H9 (cell line): ENCODE results near the gene SH3BP5. TPM values are rescaled to one million over a fixed set of nuclear protein-coding genes. Genes with fewer than 3 reads are reported as not detected.

Experiments
- DNase-seq: peaks from one replicate; pipeline ENCODE4 v3.0.0-alpha.2; 2017
- H2AFZ ChIP-seq: one replicate; pipeline ENCODE4 v1.6.1; 2013; ENCODE audit warnings: mild to moderate bottlenecking, low read length, control low read depth, moderate library complexity
- H2AK5ac ChIP-seq: 2 replicates; pipeline ENCODE4 v1.6.1; 2013; ENCODE audit warnings: low read length, control low read depth, mixed read lengths; ENCODE audit not compliant: insufficient read length
- H2BK120ac ChIP-seq: one replicate; pipeline ENCODE4 v1.6.1; 2013; ENCODE audit warnings: low read depth, mild to moderate bottlenecking, low read length, control low read depth, inconsistent platforms; ENCODE audit not compliant: poor library complexity, severe bottlenecking
- H2BK12ac ChIP-seq: 2 replicates; pipeline ENCODE4 v1.6.1; 2013; ENCODE audit warnings: low read length, control low read depth, mixed read lengths, low read depth; ENCODE audit not compliant: insufficient read length
- H2BK15ac ChIP-seq: 2 replicates; pipeline ENCODE4 v1.6.1; 2013; ENCODE audit warnings: low read depth, low read length, control low read depth
- H2BK20ac ChIP-seq: one replicate; pipeline ENCODE4 v1.6.1; 2013; ENCODE audit warnings: low read depth, mild to moderate bottlenecking, low read length, control low read depth, inconsistent platforms; ENCODE audit not compliant: poor library complexity, severe bottlenecking
- H2BK5ac ChIP-seq: 2 replicates; pipeline ENCODE4 v1.6.1; 2013; ENCODE audit warnings: low read length, control low read depth, mixed read lengths; ENCODE audit not compliant: insufficient read length
- H3K14ac ChIP-seq: 2 replicates; pipeline ENCODE4 v1.6.1; 2013; ENCODE audit warnings: low read length, control low read depth; ENCODE audit not compliant: insufficient read depth
- H3K18ac ChIP-seq: 2 replicates; pipeline ENCODE4 v1.6.1; 2013; ENCODE audit warnings: low read depth, mild to moderate bottlenecking, mixed read lengths, low read length, control low read depth; ENCODE audit not compliant: insufficient read length
- H3K23ac ChIP-seq: 2 replicates; pipeline ENCODE4 v1.6.1; 2013; ENCODE audit warnings: low read length, control low read depth, mixed read lengths, low read depth; ENCODE audit not compliant: insufficient read length
- H3K23me2 ChIP-seq: 2 replicates; pipeline ENCODE4 v1.6.1; 2013; ENCODE audit warnings: low read depth, mild to moderate bottlenecking, mixed read lengths, low read length, control low read depth; ENCODE audit not compliant: insufficient read length, poor library complexity, severe bottlenecking
- H3K27ac ChIP-seq: 2 replicates; pipeline ENCODE4 v1.5.1; 2013; ENCODE audit warnings: low read length, control low read depth, mixed read lengths, low read depth; ENCODE audit not compliant: insufficient read length
- H3K27me3 ChIP-seq: 2 replicates; pipeline ENCODE4 v1.6.1; 2013; ENCODE audit warnings: low read length, control low read depth, inconsistent platforms; ENCODE audit not compliant: insufficient read depth
- H3K4ac ChIP-seq: 2 replicates; pipeline ENCODE4 v1.6.1; 2013; ENCODE audit warnings: low read depth, mild to moderate bottlenecking, control low read depth, inconsistent platforms, low read length, moderate library complexity
- H3K4me1 ChIP-seq: 2 replicates; pipeline ENCODE4 v1.6.1; 2013; ENCODE audit warnings: low read length, control low read depth, inconsistent platforms; ENCODE audit not compliant: insufficient read depth
- H3K4me2 ChIP-seq: 2 replicates; pipeline ENCODE4 v1.6.1; 2013; ENCODE audit warnings: low read length, control low read depth, mixed read lengths; ENCODE audit not compliant: insufficient read length, insufficient read depth
- H3K56ac ChIP-seq: 2 replicates; pipeline ENCODE4 v1.6.1; 2013; ENCODE audit warnings: low read depth, mild to moderate bottlenecking, mixed read lengths, low read length, control low read depth; ENCODE audit not compliant: insufficient read length
- H3K79me1 ChIP-seq: 2 replicates; pipeline ENCODE4 v1.6.1; 2013; ENCODE audit warnings: low read depth, mild to moderate bottlenecking, moderate library complexity, low read length, control low read depth, inconsistent platforms; ENCODE audit not compliant: insufficient read depth, poor library complexity, severe bottlenecking
- H3K79me2 ChIP-seq: 2 replicates; pipeline ENCODE4 v1.6.1; 2013; ENCODE audit warnings: low read length, control low read depth, inconsistent platforms; ENCODE audit not compliant: insufficient read depth
- H3K9ac ChIP-seq: 2 replicates; pipeline ENCODE4 v1.6.1; 2013; ENCODE audit warnings: low read length, control low read depth, mixed read lengths; ENCODE audit not compliant: insufficient read length; ENCODE audit errors: extremely low read depth
- H3K9me3 ChIP-seq: one replicate; pipeline ENCODE4 v1.6.1; 2013; ENCODE audit warnings: low read depth, low read length, inconsistent platforms; ENCODE audit not compliant: control insufficient read depth
- H3T11ph ChIP-seq: one replicate; pipeline ENCODE4 v1.6.1; 2013; ENCODE audit warnings: mild to moderate bottlenecking, low read length, control low read depth, inconsistent platforms
- H4K20me1 ChIP-seq: one replicate; pipeline ENCODE4 v1.6.1; 2013; ENCODE audit not compliant: control insufficient read depth, insufficient read length, insufficient read depth
- H4K5ac ChIP-seq: 2 replicates; pipeline ENCODE4 v1.6.1; 2013; ENCODE audit warnings: low read depth, mild to moderate bottlenecking, mixed read lengths, low read length, control low read depth; ENCODE audit not compliant: insufficient read length
- H4K8ac ChIP-seq: replicated peaks from 2 replicates; pipeline ENCODE4 v1.6.1; 2013; ENCODE audit warnings: low read length, control low read depth, mixed read lengths, low read depth; ENCODE audit not compliant: insufficient read length
- H4K91ac ChIP-seq: 2 replicates; pipeline ENCODE4 v1.6.1; 2013; ENCODE audit warnings: low read depth, mild to moderate bottlenecking, moderate library complexity, mixed read lengths, low read length, control low read depth; ENCODE audit not compliant: insufficient read length
- H3K27ac Mint-ChIP-seq, 3 experiments: 2 replicates in 2 of 3; 3 replicates in 1 of 3; pipeline ENCODE4 v1.8.0; 2020 to 2021; ENCODE audit warnings: mixed read lengths in 3 of 3, mild to moderate bottlenecking in 1 of 3, moderate library complexity in 1 of 3
- H3K27me3 Mint-ChIP-seq: 2 replicates; pipeline ENCODE4 v1.8.0; 2021; ENCODE audit warnings: low read depth, mild to moderate bottlenecking, moderate library complexity, mixed read lengths
- H3K36me3 Mint-ChIP-seq, 3 experiments: 2 replicates in 2 of 3; 3 replicates in 1 of 3; pipeline ENCODE4 v1.8.0; 2020 to 2021; ENCODE audit warnings: low read depth in 3 of 3, mixed read lengths in 3 of 3; ENCODE audit not compliant: insufficient read depth in 1 of 3
- H3K4me1 Mint-ChIP-seq, 2 experiments: 2 replicates each; pipeline ENCODE4 v1.8.0; 2020; ENCODE audit warnings: mixed read lengths in 2 of 2
- H3K4me3 Mint-ChIP-seq, 2 experiments: 2 replicates in 1 of 2; 3 replicates in 1 of 2; pipeline ENCODE4 v1.8.0; 2020 to 2021; ENCODE audit warnings: mild to moderate bottlenecking in 2 of 2, mixed read lengths in 2 of 2, moderate library complexity in 1 of 2
- H3K9me3 Mint-ChIP-seq, 2 experiments: 2 replicates in 1 of 2; 3 replicates in 1 of 2; pipeline ENCODE4 v1.8.0; 2020; ENCODE audit warnings: mild to moderate bottlenecking in 2 of 2, mixed read lengths in 2 of 2, moderate library complexity in 1 of 2
- CTCF ChIP-seq: fragments of 200-600 bp; sonication (generic); conservative IDR thresholded peaks from 3 replicates; pipeline ENCODE4 v1.8.0; 2021; ENCODE audit warnings: antibody characterized with exemption, mild to moderate bottlenecking
- WGBS: extraction: QIAGEN DNeasy Blood & Tissue Kit; methylation state at CpG from one replicate; pipeline ENCODE4 v1.1.7; 2013; ENCODE audit warnings: missing lambda C conversion rate, low lambda C conversion rate, mixed read lengths; ENCODE audit not compliant: insufficient read length; ENCODE audit errors: extremely low coverage; 5-methylcytosine and 5-hydroxymethylcytosine counted together
- total RNA-seq: library from RNA; stranded (reverse); gene quantifications from 2 replicates; pipeline ENCODE4 v1.2.1, GENCODE V29; 2021

Gene SH3BP5
- total RNA-seq, 1 experiment from 2014 or later = 6.8 TPM

- Histone ChIP-seq H3K23ac (no peak overlapping the region), H2AFZ (no peak overlapping the region), H2BK15ac (no peak overlapping the region), H3K27ac (no peak overlapping the region), H4K5ac (no peak overlapping the region), H3K4ac (no peak overlapping the region), H2BK12ac (no peak overlapping the region), H3T11ph (no peak overlapping the region), H3K9me3 (no peaks in the 10 kb centered on the region), H2BK20ac (no peak overlapping the region), H2BK120ac (no peak overlapping the region), H3K18ac (no peak overlapping the region), H3K23me2 (peaks cover 8% of the 10 kb centered on the region), H2BK5ac (no peak overlapping the region), H3K9ac (peak overlapping the region; percentile 34), H3K79me2 (no peaks in the 10 kb centered on the region), H3K14ac (peak overlapping the region; percentile 18; the same call in 1 of the 2 replicates), H3K4me2 (peak overlapping the region; percentile 88), H4K20me1 (no peaks in the 10 kb centered on the region), H3K27me3 (no peaks in the 10 kb centered on the region), H3K56ac (no peak overlapping the region), H3K79me1 (no peaks in the 10 kb centered on the region), H4K91ac (no peak overlapping the region), H3K4me1 (no peaks in the 10 kb centered on the region), H4K8ac (no peak overlapping the region), H2AK5ac (no peak overlapping the region)
- Mint-ChIP-seq H3K4me1 (peaks cover 13 to 17% of the 10 kb centered on the region in 2 experiments), H3K9me3 (no peaks in the 10 kb centered on the region), H3K27ac (peak overlapping the region in 1 of 3 experiments; percentile 31; a peak in 1 of 7 replicates), H3K27me3 (no peaks in the 10 kb centered on the region), H3K4me3 (peak overlapping the region; percentile 84 to 88), H3K36me3 (peaks cover 0 to 8% (median 5%) of the 10 kb centered on the region in 3 experiments; a peak in 3 of 7 replicates)
- TF ChIP-seq CTCF = no peak
- DNase-seq = peak; percentile 68
- WGBS = no CpG with 5 or more reads among the region's 30 CpGs
These were observed 125.5 kb downstream of the SH3BP5 start for GRCh38 chr3:15206662-15207576.
